Measurements from ENCODE around the gene NOVA2.

The NOVA2 gene

GRCh38 chr19:45889210-45889885, 84.3 kb downstream of the NOVA2 start:
- no peak for ATAC-seq

GRCh38 chr19:45887200-45887710, 86.4 kb downstream of the NOVA2 start:
- TF ChIP-seq CREB5 (CRISPR knock-in tag; IDR thresholded peaks at IDR 0.05; ENCODE audit: low read depth): no peak
- no peak for TF ChIP-seq ZFP3 (CRISPR knock-in tag; IDR thresholded peaks at IDR 0.05)
- TF ChIP-seq ZNF8 (CRISPR knock-in tag; IDR thresholded peaks at IDR 0.05): no peak
- TF ChIP-seq POU6F1 (CRISPR knock-in tag; IDR thresholded peaks at IDR 0.05; ENCODE audit: borderline replicate concordance, low read depth): no peak
- no peak for TF ChIP-seq ZNF565 (CRISPR knock-in tag; conservative IDR thresholded peaks at IDR 0.05; ENCODE audit: low read depth)
- TF ChIP-seq TSHZ2 (CRISPR knock-in tag; IDR thresholded peaks at IDR 0.05): peak; percentile 20; the same call in 1 of the 2 replicates
- no peak for ATAC-seq

More at GRCh38 chr19:45889210-45889885, 84.3 kb downstream of the NOVA2 start:
- TF ChIP-seq ZNF8 (CRISPR knock-in tag; IDR thresholded peaks at IDR 0.05) (no peak), POU6F1 (CRISPR knock-in tag; IDR thresholded peaks at IDR 0.05; ENCODE audit: borderline replicate concordance, low read depth) (no peak), ZFP3 (CRISPR knock-in tag; IDR thresholded peaks at IDR 0.05) (no peak), TCF4 (CRISPR knock-in tag; IDR thresholded peaks at IDR 0.05; ENCODE audit: borderline replicate concordance) (no peak), ARNTL (CRISPR knock-in tag; IDR thresholded peaks at IDR 0.05; ENCODE audit: borderline replicate concordance, low read depth) (no peak), ZNF70 (CRISPR knock-in tag; IDR thresholded peaks at IDR 0.05) (no peak), SNAI2 (CRISPR knock-in tag; IDR thresholded peaks at IDR 0.05) (no peak), GLIS3 (CRISPR knock-in tag; IDR thresholded peaks at IDR 0.05) (no peak), TOX (CRISPR knock-in tag; IDR thresholded peaks at IDR 0.05; ENCODE audit: borderline replicate concordance) (no peak), ZNF565 (CRISPR knock-in tag; conservative IDR thresholded peaks at IDR 0.05; ENCODE audit: low read depth) (no peak), ZC3H10 (CRISPR knock-in tag; IDR thresholded peaks at IDR 0.05) (no peak), BACH2 (CRISPR knock-in tag; IDR thresholded peaks at IDR 0.05; ENCODE audit: borderline replicate concordance) (no peak), PPARA (CRISPR knock-in tag; IDR thresholded peaks at IDR 0.05; ENCODE audit: borderline replicate concordance) (no peak)
- TF ChIP-seq, protein P1, sequence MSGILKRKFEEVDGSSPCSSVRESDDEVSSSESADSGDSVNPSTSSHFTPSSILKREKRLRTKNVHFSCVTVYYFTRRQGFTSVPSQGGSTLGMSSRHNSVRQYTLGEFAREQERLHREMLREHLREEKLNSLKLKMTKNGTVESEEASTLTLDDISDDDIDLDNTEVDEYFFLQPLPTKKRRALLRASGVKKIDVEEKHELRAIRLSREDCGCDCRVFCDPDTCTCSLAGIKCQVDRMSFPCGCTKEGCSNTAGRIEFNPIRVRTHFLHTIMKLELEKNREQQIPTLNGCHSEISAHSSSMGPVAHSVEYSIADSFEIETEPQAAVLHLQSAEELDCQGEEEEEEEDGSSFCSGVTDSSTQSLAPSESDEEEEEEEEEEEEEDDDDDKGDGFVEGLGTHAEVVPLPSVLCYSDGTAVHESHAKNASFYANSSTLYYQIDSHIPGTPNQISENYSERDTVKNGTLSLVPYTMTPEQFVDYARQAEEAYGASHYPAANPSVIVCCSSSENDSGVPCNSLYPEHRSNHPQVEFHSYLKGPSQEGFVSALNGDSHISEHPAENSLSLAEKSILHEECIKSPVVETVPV (CRISPR knock-in tag; IDR thresholded peaks at IDR 0.05): no peak
- TF ChIP-seq, protein P2, sequence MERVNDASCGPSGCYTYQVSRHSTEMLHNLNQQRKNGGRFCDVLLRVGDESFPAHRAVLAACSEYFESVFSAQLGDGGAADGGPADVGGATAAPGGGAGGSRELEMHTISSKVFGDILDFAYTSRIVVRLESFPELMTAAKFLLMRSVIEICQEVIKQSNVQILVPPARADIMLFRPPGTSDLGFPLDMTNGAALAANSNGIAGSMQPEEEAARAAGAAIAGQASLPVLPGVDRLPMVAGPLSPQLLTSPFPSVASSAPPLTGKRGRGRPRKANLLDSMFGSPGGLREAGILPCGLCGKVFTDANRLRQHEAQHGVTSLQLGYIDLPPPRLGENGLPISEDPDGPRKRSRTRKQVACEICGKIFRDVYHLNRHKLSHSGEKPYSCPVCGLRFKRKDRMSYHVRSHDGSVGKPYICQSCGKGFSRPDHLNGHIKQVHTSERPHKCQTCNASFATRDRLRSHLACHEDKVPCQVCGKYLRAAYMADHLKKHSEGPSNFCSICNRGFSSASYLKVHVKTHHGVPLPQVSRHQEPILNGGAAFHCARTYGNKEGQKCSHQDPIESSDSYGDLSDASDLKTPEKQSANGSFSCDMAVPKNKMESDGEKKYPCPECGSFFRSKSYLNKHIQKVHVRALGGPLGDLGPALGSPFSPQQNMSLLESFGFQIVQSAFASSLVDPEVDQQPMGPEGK (CRISPR knock-in tag; IDR thresholded peaks at IDR 0.05; ENCODE audit: borderline replicate concordance): no peak

Data from SK-N-SH treated with all-trans-retinoic acid at 6 μM for 48 hours (cell line).